ENCODE measurements around the gene FBXO39. TPM values are rescaled to one million over a fixed set of nuclear protein-coding genes. Genes with fewer than 3 reads are reported as not detected.

FBXO39 gene
- total and polyA plus RNA-seq, 4 donors = 0.32 TPM; not detected in 3

GRCh38 chr17:6796017-6796886, 20.2 kb downstream of the FBXO39 start:
- Histone ChIP-seq H3K9me3 (ENCODE audit: control insufficient read depth in 4 of 4, insufficient read depth in 3 of 4, low read length in 3 of 4) (no peaks in the 10 kb centered on the region), H3K36me3 (ENCODE audit: control insufficient read depth in 4 of 4, insufficient read depth in 4 of 4, low read length in 4 of 4) (no peaks in the 10 kb centered on the region), H3K9ac (ENCODE audit: insufficient read depth in 1 of 2, low read length in 2 of 2) (no peak overlapping the region), H3K4me1 (ENCODE audit: control insufficient read depth in 5 of 5, insufficient read depth in 5 of 5, low read length in 5 of 5) (no peaks in the 10 kb centered on the region), H3K27ac (ENCODE audit: low read depth in 1 of 2, low read length in 1 of 2) (no peak overlapping the region), H3K27me3 (ENCODE audit: control insufficient read depth in 3 of 3, insufficient read depth in 3 of 3, low read length in 2 of 3) (no peaks in the 10 kb centered on the region), H3K4me3 (no peak overlapping the region)
- ATAC-seq (ENCODE audit: insufficient read depth, low FRiP score) = no peak
- WGBS, 2 donors = 49 to 57% methylated on average over 10 of the region's 10 CpGs
- DNase-seq = no peak
- TF ChIP-seq CTCF (IDR thresholded peaks at IDR 0.05; ENCODE audit: control extremely low read depth, extremely low read depth) = no peak

- TF ChIP-seq CTCF (IDR thresholded peaks at IDR 0.05; ENCODE audit: control extremely low read depth, extremely low read depth) = no peak
- Histone ChIP-seq H3K27me3 (ENCODE audit: control insufficient read depth in 3 of 3, insufficient read depth in 3 of 3, low read length in 2 of 3) (no peaks in the 10 kb centered on the region), H3K9ac (ENCODE audit: insufficient read depth in 1 of 2, low read length in 2 of 2) (no peak overlapping the region), H3K27ac (ENCODE audit: low read depth in 1 of 2, low read length in 1 of 2) (no peak overlapping the region), H3K4me1 (ENCODE audit: control insufficient read depth in 5 of 5, insufficient read depth in 5 of 5, low read length in 5 of 5) (no peaks in the 10 kb centered on the region), H3K36me3 (ENCODE audit: control insufficient read depth in 4 of 4, insufficient read depth in 4 of 4, low read length in 4 of 4) (no peaks in the 10 kb centered on the region), H3K4me3 (no peak overlapping the region), H3K9me3 (ENCODE audit: control insufficient read depth in 4 of 4, insufficient read depth in 3 of 4, low read length in 3 of 4) (no peaks in the 10 kb centered on the region)
- ATAC-seq (ENCODE audit: insufficient read depth, low FRiP score) (no peak), DNase-seq (no peak)
- 87 to 88% methylated on average over 2 of the region's 2 CpGs for WGBS, 2 donors
These were observed 21.0 kb downstream of the FBXO39 start for GRCh38 chr17:6796887-6797490.

- WGBS, 2 donors = 68 to 71% methylated on average over 8 of the region's 8 CpGs
- H3K4me3 ChIP-seq = no peak overlapping the region
- TF ChIP-seq CTCF (IDR thresholded peaks at IDR 0.05; ENCODE audit: control extremely low read depth, extremely low read depth) = no peak
- H3K9ac ChIP-seq (ENCODE audit: insufficient read depth in 1 of 2, low read length in 2 of 2) = no peak overlapping the region
- DNase-seq = no peak
- H3K4me1 ChIP-seq (ENCODE audit: control insufficient read depth in 5 of 5, insufficient read depth in 5 of 5, low read length in 5 of 5) = no peaks in the 10 kb centered on the region
- H3K36me3 ChIP-seq (ENCODE audit: control insufficient read depth in 4 of 4, insufficient read depth in 4 of 4, low read length in 4 of 4) = no peaks in the 10 kb centered on the region
- no peaks in the 10 kb centered on the region for H3K27me3 ChIP-seq (ENCODE audit: control insufficient read depth in 3 of 3, insufficient read depth in 3 of 3, low read length in 2 of 3)
- H3K9me3 ChIP-seq (ENCODE audit: control insufficient read depth in 4 of 4, insufficient read depth in 3 of 4, low read length in 3 of 4) = no peaks in the 10 kb centered on the region
- no peak overlapping the region for H3K27ac ChIP-seq (ENCODE audit: low read depth in 1 of 2, low read length in 1 of 2)
- ATAC-seq (ENCODE audit: insufficient read depth, low FRiP score) = no peak
These were observed 21.8 kb downstream of the FBXO39 start for GRCh38 chr17:6797718-6798351.
